PC-9 (cell line): ENCODE data around the gene SCAF8.

Experiments
- EZH2 ChIP-seq: fragments of 200-600 bp; sonication (generic); IDR thresholded peaks from 2 replicates; pipeline ENCODE4 v1.8.0; 2017; ENCODE audit warnings: antibody characterized with exemption, low read depth
- TF ChIP-seq, protein P1 (sequence below): fragments of 200-600 bp; sonication (generic); conservative IDR thresholded peaks from 2 replicates; pipeline ENCODE4 v1.6.1; 2017; ENCODE audit warnings: mixed run types, antibody characterized with exemption, mild to moderate bottlenecking, moderate library complexity

GRCh38 chr6:154689493-154690255, 43.5 kb upstream of the SCAF8 start:
- TF ChIP-seq, protein P1, sequence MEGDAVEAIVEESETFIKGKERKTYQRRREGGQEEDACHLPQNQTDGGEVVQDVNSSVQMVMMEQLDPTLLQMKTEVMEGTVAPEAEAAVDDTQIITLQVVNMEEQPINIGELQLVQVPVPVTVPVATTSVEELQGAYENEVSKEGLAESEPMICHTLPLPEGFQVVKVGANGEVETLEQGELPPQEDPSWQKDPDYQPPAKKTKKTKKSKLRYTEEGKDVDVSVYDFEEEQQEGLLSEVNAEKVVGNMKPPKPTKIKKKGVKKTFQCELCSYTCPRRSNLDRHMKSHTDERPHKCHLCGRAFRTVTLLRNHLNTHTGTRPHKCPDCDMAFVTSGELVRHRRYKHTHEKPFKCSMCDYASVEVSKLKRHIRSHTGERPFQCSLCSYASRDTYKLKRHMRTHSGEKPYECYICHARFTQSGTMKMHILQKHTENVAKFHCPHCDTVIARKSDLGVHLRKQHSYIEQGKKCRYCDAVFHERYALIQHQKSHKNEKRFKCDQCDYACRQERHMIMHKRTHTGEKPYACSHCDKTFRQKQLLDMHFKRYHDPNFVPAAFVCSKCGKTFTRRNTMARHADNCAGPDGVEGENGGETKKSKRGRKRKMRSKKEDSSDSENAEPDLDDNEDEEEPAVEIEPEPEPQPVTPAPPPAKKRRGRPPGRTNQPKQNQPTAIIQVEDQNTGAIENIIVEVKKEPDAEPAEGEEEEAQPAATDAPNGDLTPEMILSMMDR = no peak
- TF ChIP-seq EZH2 = no peak
